H1 (cell line): Measurements from ENCODE around the gene DCLK1. TPM values are rescaled to one million over a fixed set of nuclear protein-coding genes. Genes with fewer than 3 reads are reported as not detected.

ENCODE experiments used
- CTCF ChIA-PET: fragments of 300-600 bp; sonication (Branson Sonifier 250); formaldehyde crosslinking; loops from one replicate; lab custom pipeline; 2021; ENCODE audit not compliant: partially characterized antibody; lab: Charles Lee
- POLR2A ChIA-PET: fragments of 300-600 bp; sonication (Branson Sonifier 250); formaldehyde crosslinking; loops from one replicate; lab custom pipeline; 2021; ENCODE audit warnings: inconsistent platforms; ENCODE audit not compliant: partially characterized antibody; lab: Charles Lee
- DNase-seq, 2 experiments: peaks; one replicate each; pipeline versions ENCODE4 v3.0.0 to v3.0.0-alpha.2; 2010 to 2022; ENCODE audit warnings: low spot score in 2 of 2, low read depth in 1 of 2, mixed read lengths in 1 of 2
- FAIRE-seq: peaks from 2 replicates; lab custom pipeline; 2011; peaks lifted over from hg19 to GRCh38; lab: Jason Lieb, UNC
- H2AFZ ChIP-seq: 2 replicates; pipeline ENCODE4 v1.8.1; 2012; ENCODE audit warnings: low read length, inconsistent platforms
- H2AK5ac ChIP-seq: 2 replicates; pipeline ENCODE4 v1.6.1; 2013; ENCODE audit warnings: low read depth, low read length
- H2BK120ac ChIP-seq: replicated peaks from 2 replicates; pipeline ENCODE3; 2013; ENCODE audit warnings: low read depth, low read length, inconsistent platforms
- H2BK12ac ChIP-seq: 2 replicates; pipeline ENCODE4 v1.6.1; 2013; ENCODE audit warnings: low read depth, low read length
- H2BK15ac ChIP-seq: 2 replicates; pipeline ENCODE4 v1.6.1; 2013; ENCODE audit warnings: low read length
- H2BK20ac ChIP-seq: 2 replicates; pipeline ENCODE4 v1.6.1; 2013; ENCODE audit warnings: low read length
- H2BK5ac ChIP-seq: 2 replicates; pipeline ENCODE4 v1.6.1; 2013; ENCODE audit warnings: low read depth, low read length
- H3K14ac ChIP-seq: 2 replicates; pipeline ENCODE4 v1.6.1; 2013; ENCODE audit warnings: inconsistent platforms; ENCODE audit not compliant: insufficient read length
- H3K18ac ChIP-seq: 2 replicates; pipeline ENCODE4 v1.6.1; 2013; ENCODE audit warnings: low read length; ENCODE audit errors: extremely low read depth
- H3K23ac ChIP-seq: 2 replicates; pipeline ENCODE4 v1.6.1; 2013; ENCODE audit warnings: inconsistent platforms; ENCODE audit not compliant: insufficient read length
- H3K23me2 ChIP-seq: 2 replicates; pipeline ENCODE4 v1.6.1; 2013; ENCODE audit warnings: low read depth, low read length
- H3K27ac ChIP-seq: 2 replicates; pipeline ENCODE4 v1.6.1; 2011; ENCODE audit warnings: low read depth, low read length, inconsistent platforms
- H3K27me3 ChIP-seq, 4 experiments: replicated peaks in 1 of 4; 1 replicate in 1 of 4; 2 replicates in 3 of 4; pipeline versions ENCODE4 v1.6.1 to v1.8.1; 2011 to 2013; ENCODE audit warnings: low read length in 3 of 4, mild to moderate bottlenecking in 3 of 4, inconsistent platforms in 2 of 4, mixed read lengths in 2 of 4, moderate library complexity in 1 of 4; ENCODE audit not compliant: control insufficient read depth in 3 of 4, insufficient read depth in 3 of 4; ENCODE audit errors: extremely low read depth in 1 of 4
- H3K36me3 ChIP-seq, 4 experiments: 2 replicates each; pipeline versions ENCODE4 v1.6.1 to v1.8.1; 2011 to 2013; ENCODE audit warnings: mild to moderate bottlenecking in 4 of 4, low read length in 3 of 4, moderate library complexity in 2 of 4, control low read depth in 1 of 4, inconsistent platforms in 1 of 4; ENCODE audit not compliant: insufficient read depth in 4 of 4, control insufficient read depth in 2 of 4
- H3K4ac ChIP-seq: replicated peaks from 2 replicates; pipeline ENCODE3; 2013; ENCODE audit warnings: low read length, low read depth, mixed read lengths, inconsistent platforms; ENCODE audit not compliant: insufficient read length
- H3K4me1 ChIP-seq, 4 experiments: replicated peaks in 1 of 4; 1 replicate in 1 of 4; 2 replicates in 3 of 4; pipeline versions ENCODE4 v1.6.1 to v1.8.1; 2011 to 2013; ENCODE audit warnings: low read length in 3 of 4, inconsistent platforms in 2 of 4, mixed read lengths in 1 of 4; ENCODE audit not compliant: insufficient read depth in 4 of 4, control insufficient read depth in 3 of 4
- H3K4me2 ChIP-seq, 2 experiments: 2 replicates each; pipeline versions ENCODE4 v1.6.1 to v1.8.1; 2011 to 2013; ENCODE audit warnings: low read depth in 2 of 2, low read length in 2 of 2, control low read depth in 1 of 2, inconsistent platforms in 1 of 2, mild to moderate bottlenecking in 1 of 2; ENCODE audit not compliant: insufficient read depth in 1 of 2
- H3K4me3 ChIP-seq, 4 experiments: fragments of 200-600, 300-600 bp in 1 of 4; sonication (generic), shearing (Covaris generic), sonication (Bioruptor Twin) in 1 of 4; 2 replicates each; pipeline versions ENCODE4 v1.5.1 to v1.8.1; 2011 to 2016; ENCODE audit warnings: low read length in 4 of 4, low read depth in 3 of 4, control low read depth in 2 of 4, inconsistent platforms in 2 of 4, mild to moderate bottlenecking in 2 of 4, mixed read lengths in 1 of 4, moderate library complexity in 1 of 4; ENCODE audit not compliant: insufficient read depth in 2 of 4; ENCODE audit errors: extremely low read depth in 1 of 4
- H3K56ac ChIP-seq: replicated peaks from 2 replicates; pipeline ENCODE3; 2013; ENCODE audit warnings: low read depth, mild to moderate bottlenecking, mixed read lengths, low read length, inconsistent platforms; ENCODE audit not compliant: insufficient read length
- H3K79me1 ChIP-seq: 2 replicates; pipeline ENCODE4 v1.6.1; 2013; ENCODE audit warnings: low read depth, low read length, control low read depth
- H3K79me2 ChIP-seq, 2 experiments: 2 replicates each; pipeline versions ENCODE4 v1.6.1 to v1.8.1; 2012 to 2013; ENCODE audit warnings: low read length in 2 of 2, mild to moderate bottlenecking in 2 of 2, inconsistent platforms in 1 of 2; ENCODE audit not compliant: insufficient read depth in 2 of 2, control insufficient read depth in 1 of 2
- H3K9ac ChIP-seq, 4 experiments: replicated peaks in 1 of 4; 1 replicate in 1 of 4; 2 replicates in 3 of 4; pipeline versions ENCODE4 v1.6.1 to v1.8.1; 2011 to 2013; ENCODE audit warnings: low read depth in 3 of 4, low read length in 3 of 4, control low read depth in 2 of 4, mild to moderate bottlenecking in 2 of 4, moderate library complexity in 2 of 4, inconsistent platforms in 1 of 4; ENCODE audit errors: extremely low read depth in 1 of 4
- H3K9me3 ChIP-seq, 2 experiments: 2 replicates each; pipeline versions ENCODE4 v1.6.1 to v1.8.1; 2012 to 2013; ENCODE audit warnings: mild to moderate bottlenecking in 2 of 2, moderate library complexity in 2 of 2, control low read depth in 1 of 2, inconsistent platforms in 1 of 2, low read depth in 1 of 2, low read length in 1 of 2, mixed read lengths in 1 of 2; ENCODE audit not compliant: insufficient read depth in 2 of 2
- H4K20me1 ChIP-seq, 2 experiments: replicated peaks in 1 of 2; 2 replicates each; pipeline versions ENCODE3 to v1.8.1; 2011 to 2013; ENCODE audit warnings: inconsistent platforms in 2 of 2, low read length in 2 of 2, mild to moderate bottlenecking in 1 of 2; ENCODE audit not compliant: insufficient read depth in 2 of 2, control insufficient read depth in 1 of 2
- H4K5ac ChIP-seq: 2 replicates; pipeline ENCODE4 v1.6.1; 2013; ENCODE audit warnings: low read length, low read depth, mixed read lengths, inconsistent platforms; ENCODE audit not compliant: insufficient read length
- H4K8ac ChIP-seq: 2 replicates; pipeline ENCODE4 v1.8.0; 2013; ENCODE audit warnings: mild to moderate bottlenecking, moderate library complexity, low read length, inconsistent platforms; ENCODE audit not compliant: insufficient read depth; ENCODE audit errors: extremely low read depth
- H4K91ac ChIP-seq: replicated peaks from 2 replicates; pipeline ENCODE3; 2013; ENCODE audit warnings: low read length, mixed read lengths, inconsistent platforms; ENCODE audit not compliant: insufficient read length
- CHD1 ChIP-seq: IDR thresholded peaks from 2 replicates; pipeline ENCODE4 v1.6.1; 2012; ENCODE audit warnings: low read depth, low read length, improper control_type of control experiment
- CREB1 ChIP-seq: IDR thresholded peaks from 2 replicates; pipeline ENCODE4 v1.6.1; 2012; ENCODE audit warnings: inconsistent platforms
- CTBP2 ChIP-seq: IDR thresholded peaks from 2 replicates; pipeline ENCODE4 v1.7.0; 2011; ENCODE audit warnings: borderline replicate concordance, mild to moderate bottlenecking, moderate library complexity, mixed read lengths, low read length; ENCODE audit not compliant: insufficient read depth, insufficient read length
- E2F6 ChIP-seq: IDR thresholded peaks from 2 replicates; pipeline ENCODE4 v1.6.1; 2012; ENCODE audit warnings: inconsistent platforms
- EZH2 ChIP-seq: fragments of 200-600 bp; sonication (generic); IDR thresholded peaks from 2 replicates; pipeline ENCODE4 v1.7.1; 2012; ENCODE audit warnings: low read depth, mild to moderate bottlenecking, moderate library complexity, low read length, inconsistent platforms; ENCODE audit not compliant: severe bottlenecking
- HDAC2 ChIP-seq, 2 experiments: fragments of 300-600 bp in 1 of 2; sonication (generic) in 1 of 2; IDR thresholded peaks; 2 replicates each; pipeline ENCODE4 v1.6.1; 2011 to 2012; ENCODE audit warnings: low read depth in 2 of 2, low read length in 2 of 2, mild to moderate bottlenecking in 2 of 2, moderate library complexity in 2 of 2, borderline replicate concordance in 1 of 2, inconsistent platforms in 1 of 2
- KDM1A ChIP-seq: fragments of 200-600, 300-600 bp; sonication (generic); IDR thresholded peaks from 2 replicates; pipeline ENCODE4 v1.7.1; 2016; ENCODE audit warnings: mild to moderate bottlenecking, low read length, borderline replicate concordance
- KDM4A ChIP-seq: IDR thresholded peaks from one replicate; pipeline ENCODE4 v1.7.1; 2012; ENCODE audit warnings: low read depth, mild to moderate bottlenecking, moderate library complexity, low read length, inconsistent platforms; ENCODE audit not compliant: severe bottlenecking
- RFX5 ChIP-seq: IDR thresholded peaks from 2 replicates; pipeline ENCODE4 v1.6.1; 2011; ENCODE audit warnings: low read depth, low read length, improper control_type of control experiment, borderline replicate concordance
- SIN3A ChIP-seq, 2 experiments: IDR thresholded peaks in 1 of 2; conservative IDR thresholded peaks in 1 of 2; 2 replicates each; pipeline ENCODE4 v1.6.1; 2011 to 2012; ENCODE audit warnings: low read length in 2 of 2, improper control_type of control experiment in 1 of 2, low read depth in 1 of 2, mild to moderate bottlenecking in 1 of 2
- TCF12 ChIP-seq: IDR thresholded peaks from 2 replicates; pipeline ENCODE4 v1.6.1; 2011; ENCODE audit warnings: low read depth, mild to moderate bottlenecking, low read length
- USF2 ChIP-seq: IDR thresholded peaks from 2 replicates; pipeline ENCODE4 v1.6.1; 2011; ENCODE audit warnings: low read length, improper control_type of control experiment
- WGBS, 2 experiments: shearing (Covaris generic) in 1 of 2; methylation state at CpG; one replicate each; pipeline versions ENCODE4 v1.1.6 to v1.1.7; 2013 to 2015; ENCODE audit warnings: low lambda C conversion rate in 2 of 2, mixed read lengths in 2 of 2, inconsistent platforms in 1 of 2, low coverage in 1 of 2, missing lambda C conversion rate in 1 of 2; ENCODE audit not compliant: insufficient replicate concordance in 2 of 2, insufficient coverage in 1 of 2, insufficient read length in 1 of 2; ENCODE audit errors: extremely low coverage in 1 of 2, missing lambda C conversion rate in 1 of 2; 5-methylcytosine and 5-hydroxymethylcytosine counted together
- polyA plus RNA-seq, 7 experiments: library from polyadenylated mRNA; depleted of rRNA in 3 of 7; stranded (reverse) in 5 of 7; unstranded in 2 of 7; fragments of >200 nt in 5 of 7; fragments of 200-250 nt in 2 of 7; gene quantifications; 1 replicate in 5 of 7; 2 replicates in 1 of 7; 4 replicates in 1 of 7; pipeline versions ENCODE4 v1.2.1 to v1.2.3, GENCODE V29; 2011 to 2013; ENCODE audit warnings: missing spikeins in 2 of 7, mixed read lengths in 2 of 7
- total RNA-seq: library from RNA; stranded (reverse); fragmentation: NEBNext Ultra II Directional; extraction: Animal tissue kit (Norgen Biotek cat#: 25700); gene quantifications from 2 replicates; pipeline ENCODE4 v1.2.1, GENCODE V29; 2021

The DCLK1 gene
- total and polyA plus RNA-seq, 2 of the 8 experiments (the other 6 are each of a cell fraction or from before 2014, with no cell fraction given) = 22.8 to 41.0 TPM

GRCh38 chr13:36105726-36106125, 25.5 kb downstream of the DCLK1 start:
- DNase-seq = no peak
- Histone ChIP-seq H3K23ac (no peak overlapping the region), H2BK15ac (no peak overlapping the region), H3K79me2 (no peaks in the 10 kb centered on the region), H4K5ac (no peak overlapping the region), H3K9ac (no peak overlapping the region), H2BK20ac (no peak overlapping the region), H2AK5ac (no peak overlapping the region), H2AFZ (no peak overlapping the region), H4K20me1 (no peaks in the 10 kb centered on the region), H3K14ac (no peak overlapping the region), H3K23me2 (no peaks in the 10 kb centered on the region), H2BK120ac (no peak overlapping the region), H3K4me2 (no peak overlapping the region), H4K8ac (no peak overlapping the region), H3K36me3 (no peaks in the 10 kb centered on the region), H3K4ac (no peak overlapping the region), H3K27me3 (no peaks in the 10 kb centered on the region), H3K9me3 (no peaks in the 10 kb centered on the region), H3K18ac (no peak overlapping the region), H3K27ac (no peak overlapping the region), H2BK12ac (no peak overlapping the region), H3K79me1 (no peaks in the 10 kb centered on the region), H2BK5ac (no peak overlapping the region), H4K91ac (no peak overlapping the region), H3K4me3 (no peak overlapping the region), H3K4me1 (no peaks in the 10 kb centered on the region), H3K56ac (no peak overlapping the region)
- ChIA-PET CTCF (interaction anchor here (0.6 to 1.5 kb wide), 7 partner anchors 11 to 169 kb away, joined by 3 to 5 read pairs (median 3); no protein-coding TSS in a partner anchor), POLR2A (interaction anchor here (1.4 kb wide), 1 partner anchor 10 kb away, joined by 3 read pairs; no protein-coding TSS in a partner anchor)
- no peak for FAIRE-seq
- WGBS, 2 experiments = 81% methylated on average over 3 of the region's 3 CpGs; no CpG with 5 or more reads in 1 of the 2 experiments
- no peak for TF ChIP-seq CTBP2
- no peak for TF ChIP-seq E2F6
- TF ChIP-seq EZH2 = no peak
- TF ChIP-seq RFX5 = no peak
- no peak for TF ChIP-seq HDAC2 (IDR thresholded peaks at IDR 0.05; ENCODE audit: borderline replicate concordance in 1 of 2, low read depth in 2 of 2, low read length in 2 of 2)
- TF ChIP-seq TCF12 = no peak
- no peak for TF ChIP-seq CREB1
- TF ChIP-seq CHD1 = no peak
- TF ChIP-seq USF2 = no peak
- TF ChIP-seq KDM4A = no peak
- TF ChIP-seq SIN3A (conservative IDR thresholded peaks at IDR 0.05 in 1 of 2, IDR thresholded peaks at IDR 0.05 in 1 of 2; ENCODE audit: low read depth in 1 of 2, low read length in 2 of 2) = no peak
- TF ChIP-seq KDM1A = no peak
